Upper lobe of right lung (tissue), 1 donor: ENCODE results near the gene PRKN. TPM values are rescaled to one million over a fixed set of nuclear protein-coding genes. Genes with fewer than 3 reads are reported as not detected.
A peak's percentile ranks its signal among the peaks of the same experiment; 100 is the strongest.
"Not testable (repeated sequence)": the region's sequence is repeated elsewhere in the genome, so short reads cannot be mapped to it uniquely, and the experiment has no call there.

ENCODE experiments used
- ATAC-seq: fragments of 200-7000 bp; cut with Tn5 transposase; one replicate; pipeline ENCODE4 v1.9.1; 2020; ENCODE audit warnings: mild to moderate bottlenecking, moderate library complexity
- DNase-seq: peaks from one replicate; pipeline ENCODE4 v3.0.0-alpha.2; 2020
- H3K27ac ChIP-seq: fragments of 200-600 bp; one replicate; pipeline ENCODE4 v1.8.0; 2022
- H3K27me3 ChIP-seq: fragments of 200-600 bp; one replicate; pipeline ENCODE4 v1.8.0; 2022; ENCODE audit warnings: mild to moderate bottlenecking
- H3K36me3 ChIP-seq: fragments of 200-600 bp; one replicate; pipeline ENCODE4 v1.8.0; 2022
- H3K4me1 ChIP-seq: fragments of 200-600 bp; one replicate; pipeline ENCODE4 v1.8.0; 2022
- H3K4me3 ChIP-seq: fragments of 200-600 bp; one replicate; pipeline ENCODE4 v1.8.0; 2022; ENCODE audit warnings: mild to moderate bottlenecking
- H3K9me3 ChIP-seq: fragments of 200-600 bp; one replicate; pipeline ENCODE4 v1.8.0; 2022
- intact Hi-C: fragments of 100-400 bp; cut with DNase I; formaldehyde crosslinking; loops from one replicate; pipeline ENCODE4 v1.11.0; 2022
- total RNA-seq: library from RNA; stranded (reverse); fragmentation: NEBNext Ultra II Directional; extraction: Animal tissue kit (Norgen Biotek cat#: 25700); gene quantifications from one replicate; pipeline ENCODE4 v1.2.1, GENCODE V29; 2021
- TF ChIP-seq, protein P1 (sequence below): fragments of 200-600 bp; IDR thresholded peaks from one replicate; pipeline ENCODE4 v1.8.0; 2022; ENCODE audit warnings: antibody characterized with exemption
- donor health status: DM: no; HTN: yes; CAD: no; lungs with severe emphysema.

The PRKN gene
- total RNA-seq, 1 donor from 2014 or later: 2.7 TPM

DNA sequence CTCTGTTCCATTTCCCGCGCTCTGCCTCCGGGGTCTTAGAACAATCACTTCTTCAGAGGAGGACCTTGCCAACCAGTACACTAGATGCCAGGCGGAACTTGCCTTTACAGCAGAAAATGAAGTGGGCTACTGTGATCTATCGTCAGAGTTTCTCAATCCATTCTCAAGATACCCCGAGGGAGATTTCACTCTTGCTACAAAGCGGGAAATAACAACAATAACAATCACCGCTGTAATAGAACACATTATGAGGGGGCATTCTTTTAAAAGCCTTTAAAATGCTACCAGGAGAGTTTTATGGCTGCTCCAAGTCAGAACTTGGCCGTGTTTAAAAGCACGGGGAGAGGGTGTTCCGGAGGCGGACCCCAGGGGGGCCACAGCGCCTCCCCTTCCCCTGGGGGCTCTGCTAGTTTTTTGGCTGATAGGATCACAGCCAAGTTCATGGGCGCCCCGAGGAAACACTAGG, 836.7 kb downstream of the PRKN start:
- intact Hi-C loops: no loop called here
- TF ChIP-seq, protein P1, sequence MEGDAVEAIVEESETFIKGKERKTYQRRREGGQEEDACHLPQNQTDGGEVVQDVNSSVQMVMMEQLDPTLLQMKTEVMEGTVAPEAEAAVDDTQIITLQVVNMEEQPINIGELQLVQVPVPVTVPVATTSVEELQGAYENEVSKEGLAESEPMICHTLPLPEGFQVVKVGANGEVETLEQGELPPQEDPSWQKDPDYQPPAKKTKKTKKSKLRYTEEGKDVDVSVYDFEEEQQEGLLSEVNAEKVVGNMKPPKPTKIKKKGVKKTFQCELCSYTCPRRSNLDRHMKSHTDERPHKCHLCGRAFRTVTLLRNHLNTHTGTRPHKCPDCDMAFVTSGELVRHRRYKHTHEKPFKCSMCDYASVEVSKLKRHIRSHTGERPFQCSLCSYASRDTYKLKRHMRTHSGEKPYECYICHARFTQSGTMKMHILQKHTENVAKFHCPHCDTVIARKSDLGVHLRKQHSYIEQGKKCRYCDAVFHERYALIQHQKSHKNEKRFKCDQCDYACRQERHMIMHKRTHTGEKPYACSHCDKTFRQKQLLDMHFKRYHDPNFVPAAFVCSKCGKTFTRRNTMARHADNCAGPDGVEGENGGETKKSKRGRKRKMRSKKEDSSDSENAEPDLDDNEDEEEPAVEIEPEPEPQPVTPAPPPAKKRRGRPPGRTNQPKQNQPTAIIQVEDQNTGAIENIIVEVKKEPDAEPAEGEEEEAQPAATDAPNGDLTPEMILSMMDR: no peak
- DNase-seq (no peak), ATAC-seq (no peak)
- H3K4me1 ChIP-seq: no peaks in the 10 kb centered on the region
- H3K27ac ChIP-seq: no peak overlapping the region
- H3K9me3 ChIP-seq: no peaks in the 10 kb centered on the region
- H3K36me3 ChIP-seq: no peaks in the 10 kb centered on the region
- peak overlapping the region; percentile 17 for H3K4me3 ChIP-seq
- no peaks in the 10 kb centered on the region for H3K27me3 ChIP-seq

- Histone ChIP-seq H3K9me3 (no peaks in the 10 kb centered on the region), H3K27me3 (no peaks in the 10 kb centered on the region), H3K27ac (no peak overlapping the region), H3K4me3 (peak overlapping the region; percentile 17), H3K36me3 (no peaks in the 10 kb centered on the region), H3K4me1 (no peaks in the 10 kb centered on the region)
- ATAC-seq (no peak), DNase-seq (no peak)
- intact Hi-C loops: no loop called here
- TF ChIP-seq, protein P1: no peak
Measured at GRCh38 chr6:161890133-161890831, 837.3 kb downstream of the PRKN start.

DNA sequence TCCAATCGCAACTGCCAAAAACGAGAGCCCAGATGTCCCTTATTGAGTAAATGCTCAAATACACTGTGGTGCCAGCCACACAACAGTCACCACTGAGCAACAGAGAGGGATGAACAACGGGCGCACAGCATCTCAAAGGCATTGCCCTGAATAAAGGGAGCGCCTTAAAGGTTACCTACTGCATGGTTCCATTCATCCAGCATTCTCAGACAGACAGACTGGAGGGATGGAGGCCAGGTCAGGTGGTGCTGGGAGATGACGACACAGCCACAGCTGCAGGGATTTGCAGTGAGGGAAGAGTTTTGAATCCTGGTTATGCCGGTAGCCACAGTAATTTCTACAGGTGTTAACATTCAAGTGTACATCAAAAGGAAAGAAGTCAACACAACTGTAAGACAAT, 838.2 kb downstream of the PRKN start:
- Histone ChIP-seq H3K27ac (no peak overlapping the region), H3K9me3 (no peaks in the 10 kb centered on the region), H3K4me1 (no peaks in the 10 kb centered on the region), H3K27me3 (no peaks in the 10 kb centered on the region), H3K4me3 (no peak overlapping the region), H3K36me3 (no peaks in the 10 kb centered on the region)
- DNase-seq: no peak
- TF ChIP-seq, protein P1: no peak
- ATAC-seq: no peak
- intact Hi-C loops: no loop called here

GRCh38 chr6:161886545-161886944, 841.0 kb downstream of the PRKN start:
- H3K4me3 ChIP-seq, DNase-seq, H3K36me3 ChIP-seq, H3K4me1 ChIP-seq, H3K27me3 ChIP-seq, H3K27ac ChIP-seq, ATAC-seq, intact Hi-C loops, H3K9me3 ChIP-seq: not testable (repeated sequence)

GRCh38 chr6:161884782-161885181, 842.8 kb downstream of the PRKN start:
- TF ChIP-seq, protein P1: no peak
- no peaks in the 10 kb centered on the region for H3K36me3 ChIP-seq
- H3K4me3 ChIP-seq: no peak overlapping the region
- H3K27ac ChIP-seq: no peak overlapping the region
- intact Hi-C loops: no loop called here
- H3K27me3 ChIP-seq: no peaks in the 10 kb centered on the region
- ATAC-seq: no peak
- no peaks in the 10 kb centered on the region for H3K4me1 ChIP-seq
- no peaks in the 10 kb centered on the region for H3K9me3 ChIP-seq
- DNase-seq: no peak

- H3K9me3 ChIP-seq: no peaks in the 10 kb centered on the region
- no peaks in the 10 kb centered on the region for H3K36me3 ChIP-seq
- DNase-seq (no peak), ATAC-seq (no peak)
- no peaks in the 10 kb centered on the region for H3K4me1 ChIP-seq
- no peaks in the 10 kb centered on the region for H3K27me3 ChIP-seq
- H3K4me3 ChIP-seq: no peak overlapping the region
- TF ChIP-seq, protein P1: no peak
- intact Hi-C loops: no loop called here
- H3K27ac ChIP-seq: no peak overlapping the region
Measured at GRCh38 chr6:161882196-161882765, 845.3 kb downstream of the PRKN start.
